ENCODE data around the gene ZNF567.

The ZNF567 gene

GRCh38 chr19:36687214-36688056, at the start of gene ZNF567:
Gene ZNF567 (plus strand): TSS chr19:36687612. CDS start chr19:36694868, 7,256 bp downstream.
- H3K9me3 Mint-ChIP-seq = peaks cover 18 to 21% of the 10 kb centered on the region in 2 donors
- H3K27me3 Mint-ChIP-seq = no peaks in the 10 kb centered on the region
- DNase-seq (peak; percentile 97), ATAC-seq (peak; percentile 95)
- H3K4me3 Mint-ChIP-seq = peak within 1 kb of the TSS; percentile 95 to 98
- peak within 1 kb of the TSS; percentile 95 to 97 for H3K27ac Mint-ChIP-seq
- H3K4me1 Mint-ChIP-seq = peaks cover 28% of the 10 kb centered on the region

GRCh38 chr19:36638862-36639510, 48.4 kb upstream of the ZNF567 start:
- peaks cover 45 to 70% of the 10 kb centered on the region in 2 donors for H3K9me3 Mint-ChIP-seq
- no peak overlapping the region for H3K27ac Mint-ChIP-seq
- no peak for ATAC-seq
- H3K27me3 Mint-ChIP-seq = no peaks in the 10 kb centered on the region
- no peaks in the 10 kb centered on the region for H3K4me1 Mint-ChIP-seq
- no peak overlapping the region for H3K4me3 Mint-ChIP-seq
- DNase-seq = no peak

DNA sequence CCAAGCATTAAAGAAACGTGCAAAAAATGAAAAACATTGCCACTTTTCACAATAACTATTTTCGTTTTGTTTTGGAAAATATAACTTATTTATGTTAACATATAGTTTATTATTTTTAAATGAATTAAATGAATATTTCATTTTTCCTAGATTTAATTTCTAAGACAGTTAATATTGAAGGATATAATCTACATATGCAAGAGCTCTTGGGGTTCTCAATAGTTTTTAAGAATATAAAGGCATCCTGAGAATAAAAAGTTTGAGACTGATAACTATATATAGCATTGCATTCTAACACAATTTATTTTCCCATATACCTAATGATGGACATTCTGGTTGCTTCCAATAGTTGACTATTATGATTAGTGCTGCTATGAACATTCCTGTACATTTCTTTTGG, 40.7 kb upstream of the ZNF567 start:
- Mint-ChIP-seq H3K27ac (no peak overlapping the region), H3K9me3 (peaks cover 25 to 36% of the 10 kb centered on the region in 2 donors), H3K27me3 (no peaks in the 10 kb centered on the region), H3K4me3 (no peak overlapping the region), H3K4me1 (no peaks in the 10 kb centered on the region)
- ATAC-seq (no peak), DNase-seq (no peak)

DNA sequence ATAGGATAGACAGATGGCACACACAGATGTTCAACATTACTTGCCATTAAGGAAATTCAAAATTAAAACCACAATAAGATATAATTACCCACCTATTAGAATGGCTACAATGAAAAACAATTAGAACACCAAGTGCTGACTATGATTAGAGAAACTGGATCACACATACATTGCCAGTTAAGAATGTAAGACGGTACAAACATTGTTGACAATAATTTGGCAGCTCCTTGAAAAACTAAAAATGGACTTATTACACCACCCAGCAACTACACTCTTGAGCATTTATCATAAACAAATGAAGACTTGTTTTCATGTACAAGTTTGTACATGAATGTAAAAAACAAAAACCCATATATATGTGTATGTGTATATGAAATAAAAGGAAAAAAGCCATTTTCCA, 34.5 kb upstream of the ZNF567 start:
- Mint-ChIP-seq H3K4me3 (no peak overlapping the region), H3K27me3 (no peaks in the 10 kb centered on the region), H3K4me1 (no peaks in the 10 kb centered on the region), H3K27ac (no peak overlapping the region), H3K9me3 (peaks cover 35 to 51% of the 10 kb centered on the region in 2 donors)
- ATAC-seq (no peak), DNase-seq (no peak)

- Mint-ChIP-seq H3K27ac (peak overlapping the region; percentile 5 to 89), H3K9me3 (peaks cover 43 to 56% of the 10 kb centered on the region in 2 donors), H3K4me3 (peak overlapping the region; percentile 97 to 100), H3K27me3 (no peaks in the 10 kb centered on the region), H3K4me1 (peaks cover 32% of the 10 kb centered on the region)
- no peak for ATAC-seq
- DNase-seq = no peak
These were observed 21.6 kb upstream of the ZNF567 start for GRCh38 chr19:36665832-36666231.

DNA sequence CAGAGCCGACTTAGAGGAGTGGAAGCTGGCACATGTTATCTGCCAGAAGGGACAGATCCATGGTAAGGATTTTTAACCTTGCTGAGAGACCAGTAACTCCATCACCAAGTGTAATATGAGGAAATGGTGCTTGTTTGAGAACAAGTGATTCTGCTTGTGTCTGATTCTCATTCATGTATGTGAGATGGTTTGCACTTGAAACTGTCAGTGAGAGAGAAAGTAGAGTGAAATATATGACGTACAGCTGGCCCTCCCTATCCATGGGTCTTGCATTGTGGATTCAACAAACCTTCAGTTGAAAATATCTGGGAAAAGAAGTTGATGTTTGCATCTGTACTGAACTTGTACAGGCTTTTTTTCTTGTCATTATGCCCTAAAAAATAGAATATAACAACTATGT, 18.8 kb upstream of the ZNF567 start:
- H3K4me3 Mint-ChIP-seq = no peak overlapping the region
- no peaks in the 10 kb centered on the region for H3K27me3 Mint-ChIP-seq
- no peak overlapping the region for H3K27ac Mint-ChIP-seq
- ATAC-seq (no peak), DNase-seq (no peak)
- H3K4me1 Mint-ChIP-seq = peaks cover 32% of the 10 kb centered on the region
- H3K9me3 Mint-ChIP-seq = peaks cover 45 to 48% of the 10 kb centered on the region in 2 donors

DNA sequence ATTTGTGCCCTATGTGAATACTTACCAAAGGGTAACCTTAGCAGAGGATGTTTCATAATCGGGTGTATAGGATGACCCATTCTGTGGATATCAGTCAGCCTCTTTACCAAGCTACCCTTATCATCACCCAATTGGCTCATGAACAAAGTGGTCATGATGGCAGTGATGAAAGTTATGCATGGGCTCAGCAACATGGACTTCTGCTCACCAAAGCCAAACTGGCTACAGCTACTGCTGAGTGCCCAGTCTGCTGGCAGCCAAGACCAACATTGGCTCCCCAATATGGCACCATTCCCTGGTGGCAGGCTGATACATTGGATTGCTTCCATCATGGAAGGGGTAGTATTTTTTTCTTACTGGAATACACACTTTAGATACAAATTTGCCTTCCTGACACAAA, 15.0 kb upstream of the ZNF567 start:
- peaks cover 7% of the 10 kb centered on the region for H3K4me1 Mint-ChIP-seq
- ATAC-seq (no peak), DNase-seq (no peak)
- H3K27me3 Mint-ChIP-seq = no peaks in the 10 kb centered on the region
- H3K27ac Mint-ChIP-seq = no peak overlapping the region
- no peak overlapping the region for H3K4me3 Mint-ChIP-seq
- peaks cover 31 to 34% of the 10 kb centered on the region in 2 donors for H3K9me3 Mint-ChIP-seq

DNA sequence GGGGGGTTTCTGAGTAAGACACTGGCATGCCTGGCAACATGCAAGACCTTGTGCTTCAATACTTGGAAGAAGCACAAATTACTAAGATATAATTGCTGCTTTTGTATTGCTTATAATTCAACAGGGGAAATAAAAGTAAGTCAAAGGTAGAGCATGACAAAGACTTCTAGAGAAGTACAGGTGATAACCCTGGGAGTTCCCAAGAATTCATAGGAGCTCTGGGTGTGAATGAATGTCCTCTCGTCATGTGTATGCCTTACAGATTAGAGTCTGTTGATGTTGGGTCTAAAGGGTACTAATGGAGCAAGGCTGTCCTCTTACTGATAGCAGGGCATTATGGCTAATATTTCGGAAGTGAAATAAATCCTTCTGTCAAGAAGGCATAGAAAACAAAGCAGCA, 13.2 kb upstream of the ZNF567 start:
- peaks cover 32 to 34% of the 10 kb centered on the region in 2 donors for H3K9me3 Mint-ChIP-seq
- H3K27ac Mint-ChIP-seq = no peak overlapping the region
- ATAC-seq = no peak

GRCh38 chr19:36679455-36679854, 8.0 kb upstream of the ZNF567 start:
- Mint-ChIP-seq H3K4me3 (no peak overlapping the region), H3K4me1 (no peaks in the 10 kb centered on the region), H3K9me3 (peaks cover 27 to 55% of the 10 kb centered on the region in 2 donors), H3K27ac (no peak overlapping the region), H3K27me3 (no peaks in the 10 kb centered on the region)
- DNase-seq (no peak), ATAC-seq (no peak)

More for the DNA sequence above, 13.2 kb upstream of the ZNF567 start:
- no peaks in the 10 kb centered on the region for H3K27me3 Mint-ChIP-seq
- no peak overlapping the region for H3K4me3 Mint-ChIP-seq
- no peak for DNase-seq
- H3K4me1 Mint-ChIP-seq = no peaks in the 10 kb centered on the region

DNA sequence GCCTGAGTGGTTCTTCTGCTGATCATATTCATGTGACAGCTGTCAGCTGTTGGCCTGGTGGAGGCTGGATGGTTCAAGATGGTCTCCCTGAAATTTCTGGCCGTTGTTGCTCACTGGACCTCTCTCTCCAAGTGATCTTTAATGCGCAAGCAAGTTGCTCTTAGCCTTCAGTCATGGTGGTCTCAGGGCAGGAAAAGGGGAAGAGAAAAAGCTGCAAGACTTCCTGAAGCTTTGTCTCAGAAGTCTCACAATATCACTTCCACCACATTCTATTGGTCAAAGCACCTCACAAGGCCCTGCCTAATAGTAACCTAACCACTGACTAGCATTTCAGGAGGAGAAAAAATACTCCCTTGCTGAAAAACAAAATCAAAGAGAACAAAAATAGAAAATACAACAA, 1.6 kb upstream of the ZNF567 start:
- Mint-ChIP-seq H3K4me3 (peak overlapping the region; percentile 95 to 98), H3K9me3 (peaks cover 18 to 37% of the 10 kb centered on the region in 2 donors), H3K27me3 (no peaks in the 10 kb centered on the region), H3K27ac (peak overlapping the region in 1 of 2 donors; percentile 72), H3K4me1 (peaks cover 28% of the 10 kb centered on the region)
- DNase-seq (no peak), ATAC-seq (no peak)

DNA sequence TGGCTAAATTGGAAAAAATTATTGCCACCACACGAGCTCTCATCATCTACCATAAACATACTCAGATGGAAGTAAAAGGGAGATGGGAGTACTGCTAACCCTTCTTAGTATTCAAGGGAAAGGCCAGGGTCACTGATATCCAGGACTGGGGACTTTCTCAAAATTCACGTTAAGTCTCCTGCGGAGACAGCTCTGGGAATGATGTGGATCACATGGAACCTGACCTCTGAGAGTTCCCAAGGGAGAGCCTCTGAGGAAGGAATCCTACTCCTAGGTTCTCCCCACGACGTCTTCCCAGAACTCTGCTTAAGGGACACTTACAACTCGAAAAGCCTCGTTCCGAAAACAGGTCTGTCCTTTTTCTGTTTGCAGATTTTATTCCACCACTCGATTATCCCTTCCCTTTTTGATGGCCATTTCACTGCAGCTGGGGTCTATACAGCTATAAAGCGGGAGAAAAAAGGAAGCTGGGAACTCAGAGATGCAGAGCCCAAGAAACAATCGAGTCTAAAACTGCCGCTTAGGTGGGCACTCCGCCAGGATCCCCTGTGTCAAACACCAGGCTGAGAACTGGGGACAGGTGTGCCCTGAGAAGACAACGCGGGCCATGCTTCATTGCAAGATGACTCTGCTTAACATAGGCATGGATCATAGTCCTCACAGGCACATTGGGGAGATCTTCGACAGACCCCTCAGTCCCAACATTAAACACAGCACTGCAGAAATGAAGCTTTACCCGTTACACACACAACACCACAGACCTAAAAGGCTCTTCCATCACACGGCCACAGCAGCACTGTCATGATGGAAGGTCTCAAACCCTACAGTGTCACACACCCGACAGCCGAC, 823 bp upstream of the ZNF567 start:
- ATAC-seq = no peak
- Mint-ChIP-seq H3K9me3 (peaks cover 15 to 30% of the 10 kb centered on the region in 2 donors), H3K4me3 (peak overlapping the region; percentile 95 to 98), H3K27ac (peak overlapping the region; percentile 77 to 97), H3K27me3 (no peaks in the 10 kb centered on the region), H3K4me1 (peaks cover 28% of the 10 kb centered on the region)
- no peak for DNase-seq

- no peak for ATAC-seq
- Mint-ChIP-seq H3K9me3 (peaks cover 15 to 19% of the 10 kb centered on the region in 2 donors), H3K4me1 (peaks cover 28% of the 10 kb centered on the region), H3K4me3 (peak overlapping the region; percentile 95 to 98), H3K27ac (peak overlapping the region; percentile 95 to 97), H3K27me3 (no peaks in the 10 kb centered on the region)
- no peak for DNase-seq
These were observed 646 bp downstream of the ZNF567 start for GRCh38 chr19:36688058-36688457.

DNA sequence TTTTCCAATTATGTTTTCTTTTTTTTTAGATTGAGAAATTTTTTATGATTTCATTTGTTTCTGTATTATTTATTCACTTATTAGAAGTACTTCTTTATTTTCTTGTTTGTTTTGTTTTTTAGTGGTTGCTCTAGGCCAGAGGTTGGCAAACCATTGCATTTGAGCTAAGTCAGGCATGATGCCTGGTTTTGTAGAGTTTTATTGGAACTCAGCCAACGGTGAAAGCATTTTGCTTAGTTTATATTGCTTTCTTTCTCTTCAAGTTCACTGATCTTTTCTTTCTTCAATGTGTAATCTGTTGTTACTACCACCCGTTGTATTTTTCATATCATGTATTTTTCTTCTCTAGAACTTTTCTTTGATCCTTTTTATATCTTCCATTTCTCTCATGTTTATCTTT, 19.7 kb downstream of the ZNF567 start:
- Mint-ChIP-seq H3K27ac (peak overlapping the region in 1 of 2 donors; percentile 12), H3K27me3 (no peaks in the 10 kb centered on the region), H3K4me1 (no peaks in the 10 kb centered on the region), H3K9me3 (peaks cover 34 to 57% of the 10 kb centered on the region in 2 donors), H3K4me3 (no peak overlapping the region)
- DNase-seq (no peak), ATAC-seq (no peak)

DNA sequence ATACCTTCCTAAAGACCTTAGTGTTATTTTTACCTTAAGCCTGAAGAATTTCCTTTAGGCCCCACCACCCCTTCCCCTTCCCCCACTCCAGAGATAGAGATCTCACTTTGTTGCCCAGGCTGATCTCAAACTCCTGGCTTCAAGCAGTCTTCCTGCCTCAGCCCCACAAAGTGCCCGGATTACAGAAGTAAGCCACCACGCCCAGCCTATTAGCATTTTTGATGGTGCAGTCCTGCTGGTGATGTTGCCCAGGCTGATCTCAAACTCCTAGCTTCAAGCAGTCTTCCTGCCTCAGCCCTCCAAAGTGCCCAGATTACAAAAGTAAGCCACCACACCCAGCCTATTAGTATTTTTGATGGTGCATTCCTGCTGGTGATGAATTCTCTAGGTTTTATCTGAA, 22.0 kb downstream of the ZNF567 start:
- Mint-ChIP-seq H3K27ac (no peak overlapping the region), H3K4me1 (no peaks in the 10 kb centered on the region), H3K27me3 (no peaks in the 10 kb centered on the region), H3K9me3 (peaks cover 43 to 65% of the 10 kb centered on the region in 2 donors), H3K4me3 (no peak overlapping the region)
- DNase-seq = no peak
- no peak for ATAC-seq

Data from stimulated activated naive CD8-positive, alpha-beta T cell treated with anti-CD3 and anti-CD28 coated beads, Interleukin-15, amount 100 ng/mL, for 72 hours (primary cell).